Jurkat, Clone E6-1 (cell line): ENCODE results near the gene PUS3.
"Not testable (repeated sequence)": the region's sequence is repeated elsewhere in the genome, so short reads cannot be mapped to it uniquely, and the experiment has no call there.

ENCODE experiments used
- DNase-seq: peaks from one replicate; pipeline ENCODE4 v3.0.0-alpha.2; 2011; ENCODE audit warnings: low read depth, low spot score
- H3K4me3 ChIP-seq: 2 replicates; pipeline ENCODE4 v1.5.1; 2011; ENCODE audit warnings: mild to moderate bottlenecking, low read length, control low read depth, moderate library complexity

PUS3 gene

GRCh38 chr11:125887373-125888324, 15.4 kb downstream of the PUS3 start, which contains the start of gene HYLS1:
Gene HYLS1, plus strand, starts transcription at chr11:125887668. Its CDS starts 11,701 bp downstream, at chr11:125899369.
- peak within 1 kb of the TSS; percentile 71 for H3K4me3 ChIP-seq
- peak; percentile 86 for DNase-seq

GRCh38 chr11:125886997-125887372, 16.0 kb downstream of the PUS3 start:
- H3K4me3 ChIP-seq: no peak overlapping the region
- no peak for DNase-seq

GRCh38 chr11:125883375-125883774, 19.6 kb downstream of the PUS3 start:
- H3K4me3 ChIP-seq: no peak overlapping the region
- DNase-seq: no peak

- DNase-seq: no peak
- H3K4me3 ChIP-seq: no peak overlapping the region
These were observed 21.7 kb downstream of the PUS3 start for GRCh38 chr11:125881291-125881690.

DNA sequence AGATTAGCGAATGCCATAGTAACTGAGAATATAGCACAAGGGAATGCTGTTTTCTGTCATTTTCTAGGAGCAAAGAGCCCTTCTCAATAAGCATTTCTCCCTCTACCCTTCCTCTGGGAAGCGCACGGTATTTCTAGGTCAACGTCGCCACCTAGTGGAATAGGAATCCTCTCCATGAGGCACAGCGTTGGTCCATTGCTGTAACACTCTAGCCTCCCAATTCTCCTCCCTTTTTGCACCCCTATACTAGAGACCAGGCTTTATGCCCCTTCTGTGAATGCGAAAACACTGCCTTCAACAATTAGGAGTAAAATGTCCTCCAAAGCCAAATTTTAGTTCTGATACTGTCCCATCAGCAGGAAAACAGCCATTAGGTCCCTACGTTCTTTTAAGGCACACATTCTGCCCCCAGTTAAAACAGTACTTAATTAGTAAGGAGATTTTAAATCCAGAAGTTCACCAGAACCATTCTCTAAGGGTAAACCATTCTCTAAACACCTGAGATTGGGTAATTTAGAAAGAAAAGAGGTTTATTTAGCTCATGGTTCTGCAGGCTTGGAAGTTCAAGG, 28.4 kb downstream of the PUS3 start:
- peak; percentile 48 for DNase-seq
- no peak overlapping the region for H3K4me3 ChIP-seq

GRCh38 chr11:125873881-125874555, 29.0 kb downstream of the PUS3 start:
- no peak for DNase-seq
- no peak overlapping the region for H3K4me3 ChIP-seq

DNA sequence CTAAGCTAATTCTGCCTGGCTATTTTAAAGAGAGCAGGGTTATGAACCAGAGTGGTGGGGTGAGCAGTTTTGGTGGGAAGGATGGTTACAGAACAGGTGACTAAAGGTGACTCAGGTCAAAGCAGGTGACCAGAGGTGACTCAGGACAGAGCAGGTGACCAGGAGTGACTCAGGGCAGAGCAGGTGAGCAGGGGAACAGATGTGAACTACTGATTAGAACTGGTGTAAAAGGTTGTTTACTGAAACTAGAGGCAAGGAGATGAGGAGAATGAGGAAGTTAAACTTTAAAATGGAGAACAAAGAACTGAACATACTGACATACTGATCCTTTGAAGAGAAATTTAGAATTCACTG, 30.9 kb downstream of the PUS3 start:
- no peak overlapping the region for H3K4me3 ChIP-seq
- DNase-seq: no peak

DNA sequence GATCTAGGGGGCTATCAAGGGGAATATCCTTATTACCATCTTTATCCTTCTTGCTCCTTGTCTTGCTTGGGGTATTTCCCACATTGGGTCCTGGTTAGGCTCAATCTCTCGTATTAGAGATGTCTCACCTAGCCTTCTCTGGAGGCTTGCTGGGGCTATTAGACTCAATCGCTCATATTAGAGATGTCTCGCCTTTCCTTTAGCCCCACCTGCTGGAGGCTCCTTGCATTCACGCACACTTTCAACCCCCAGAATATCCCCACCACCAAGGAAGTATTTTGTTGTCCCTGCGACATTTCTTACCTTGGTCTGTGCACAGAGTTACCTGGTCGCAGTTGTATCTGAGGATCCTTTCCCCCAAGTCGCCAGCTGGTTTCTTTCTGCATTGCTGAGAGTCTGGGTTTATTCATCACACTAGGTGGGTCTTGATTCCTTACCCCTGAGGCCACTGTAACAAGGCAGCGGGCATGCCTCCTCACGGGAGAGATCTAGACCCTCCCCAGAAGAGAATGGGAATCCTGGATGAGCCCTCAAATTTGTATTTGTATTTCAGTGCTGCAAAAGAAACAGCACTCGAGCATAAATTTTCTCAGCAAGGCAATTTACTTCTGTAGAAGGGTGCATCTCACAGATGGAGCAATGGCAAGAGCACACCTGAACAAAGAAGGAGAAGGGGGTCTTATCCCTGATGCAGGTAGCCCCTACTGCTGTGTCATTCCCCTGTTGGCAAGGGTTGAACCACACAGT, 31.4 kb downstream of the PUS3 start:
- peak; percentile 60 for DNase-seq

DNA sequence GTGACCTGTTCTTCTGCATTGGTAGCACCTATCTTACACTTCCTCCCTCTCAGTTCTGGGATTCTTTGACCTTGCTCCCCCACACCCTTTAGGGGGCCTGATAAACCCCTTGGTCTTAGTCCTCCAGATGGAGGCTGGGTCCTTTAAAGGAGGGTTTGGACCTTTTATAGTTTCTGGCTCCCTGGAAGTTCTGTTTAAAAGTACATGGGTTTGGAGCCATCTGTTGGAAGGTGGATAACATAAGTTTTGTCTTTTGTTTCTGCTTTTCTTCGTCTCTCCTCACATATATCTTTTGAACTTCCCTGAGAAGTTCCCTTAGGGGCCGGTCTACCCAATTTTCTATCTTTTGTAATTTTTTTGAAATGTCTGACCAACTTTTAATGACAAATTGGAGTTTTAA, 33.5 kb downstream of the PUS3 start:
- no peak overlapping the region for H3K4me3 ChIP-seq
- no peak for DNase-seq

More for the DNA sequence above, 31.4 kb downstream of the PUS3 start:
- no peak overlapping the region for H3K4me3 ChIP-seq

- not testable (repeated sequence) for H3K4me3 ChIP-seq, DNase-seq
These were observed 37.7 kb downstream of the PUS3 start for GRCh38 chr11:125865354-125865753.

DNA sequence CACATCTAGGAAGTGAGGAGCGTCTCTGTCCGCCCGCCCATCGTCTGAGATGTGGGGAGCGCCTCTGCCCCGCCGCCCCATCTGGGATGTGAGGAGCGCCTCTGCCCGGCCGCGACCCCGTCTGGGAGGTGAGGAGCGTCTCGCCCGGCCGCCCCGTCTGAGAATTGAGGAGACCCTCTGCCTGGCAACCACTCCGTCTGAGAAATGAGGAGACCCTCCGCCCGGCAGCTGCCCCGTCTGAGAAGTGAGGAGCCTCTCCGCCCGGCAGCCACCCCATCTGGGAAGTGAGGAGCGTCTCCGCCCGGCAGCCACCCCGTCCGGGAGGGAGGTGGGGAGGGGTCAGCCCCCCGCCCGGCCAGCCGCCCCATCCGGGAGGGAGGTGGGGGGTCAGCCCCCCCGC, 40.2 kb downstream of the PUS3 start:
- H3K4me3 ChIP-seq, DNase-seq: not testable (repeated sequence)

DNA sequence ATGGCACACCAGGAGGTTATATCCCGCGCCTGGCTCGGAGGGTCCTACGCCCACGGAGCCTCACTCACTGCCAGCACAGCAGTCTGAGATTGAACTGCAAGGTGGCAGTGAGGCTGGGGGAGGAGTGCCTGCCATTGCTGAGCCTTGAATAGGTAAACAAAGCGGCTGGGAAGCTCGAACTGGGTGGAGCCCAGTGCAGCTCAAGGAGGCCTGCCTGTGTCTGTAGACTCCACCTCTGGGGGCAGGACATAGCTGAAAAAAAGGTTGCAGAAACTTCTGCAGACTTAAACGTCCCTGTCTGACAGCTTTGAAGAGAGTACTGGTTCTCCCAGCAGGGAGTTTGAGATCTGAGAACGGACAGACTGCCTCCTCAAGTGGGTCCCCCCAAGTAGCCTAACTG, 45.3 kb downstream of the PUS3 start:
- not testable (repeated sequence) for DNase-seq, H3K4me3 ChIP-seq

- H3K4me3 ChIP-seq: no peak overlapping the region
- DNase-seq: no peak
These were observed 56.8 kb downstream of the PUS3 start for GRCh38 chr11:125846188-125846587.
